Testis (tissue), 2 donors: Measurements from ENCODE around the gene EYA2.

ENCODE experiments used
- CTCF ChIP-seq, 3 experiments: fragments of 450-650 bp in 2 of 3; fragments of 200-600 bp in 1 of 3; sonication (generic) in 1 of 3; IDR thresholded peaks; one replicate each; pipeline ENCODE4 v1.5.1; 2016 to 2019; ENCODE audit warnings: antibody characterized with exemption in 3 of 3, mild to moderate bottlenecking in 2 of 3, moderate library complexity in 1 of 3
- POLR2A ChIP-seq: fragments of 450-650 bp; IDR thresholded peaks from one replicate; pipeline ENCODE4 v1.6.1; 2017; ENCODE audit warnings: antibody characterized with exemption, mild to moderate bottlenecking, moderate library complexity

- TF ChIP-seq POLR2A = no peak
- no peak for TF ChIP-seq CTCF (IDR thresholded peaks at IDR 0.05)
Measured at GRCh38 chr20:46962452-46963195, 68.0 kb downstream of the EYA2 start.
